A673 (cell line): ENCODE data around the gene BMP8B. TPM values are rescaled to one million over a fixed set of nuclear protein-coding genes. Genes with fewer than 3 reads are reported as not detected.

Experiments used
- BruUV-seq: library from RNA; stranded (reverse); fragments of 400-500 nt; replicated peaks from 2 replicates; lab custom pipeline; 2021; lab: Mats Ljungman, UMichigan
- CTCF ChIA-PET: fragments of 300-600 bp; sonication (Branson Sonifier 250); formaldehyde crosslinking; loops from one replicate; lab custom pipeline; 2022; ENCODE audit warnings: antibody characterized with exemption; lab: Charles Lee
- POLR2A ChIA-PET: fragments of 300-600 bp; sonication (Branson Sonifier 250); formaldehyde crosslinking; loops from one replicate; lab custom pipeline; 2022; ENCODE audit warnings: antibody characterized with exemption; ENCODE audit not compliant: low non-redundant PET; lab: Charles Lee
- DNase-seq: peaks from one replicate; pipeline ENCODE4 v3.0.0-alpha.2; 2015; ENCODE audit warnings: low spot score
- H3K27ac ChIP-seq: fragments of 200-600 bp; sonication (generic); 2 replicates; pipeline ENCODE4 v1.5.1; 2016; ENCODE audit warnings: mixed run types, low read depth, mild to moderate bottlenecking, mixed read lengths, antibody characterized with exemption, low read length; ENCODE audit not compliant: poor library complexity, severe bottlenecking
- H3K27me3 ChIP-seq: fragments of 200-600 bp; sonication (generic); replicated peaks from 2 replicates; pipeline ENCODE4 v1.6.1; 2017; ENCODE audit warnings: mixed run types, low read depth, mild to moderate bottlenecking, mixed read lengths, antibody characterized with exemption, low read length; ENCODE audit not compliant: insufficient read depth, poor library complexity
- H3K36me3 ChIP-seq: fragments of 200-600 bp; sonication (generic); 2 replicates; pipeline ENCODE4 v1.6.1; 2016; ENCODE audit warnings: mixed run types, mild to moderate bottlenecking, mixed read lengths, antibody characterized with exemption, low read length; ENCODE audit not compliant: insufficient read depth, poor library complexity, severe bottlenecking
- H3K4me1 ChIP-seq: fragments of 200-600 bp; sonication (generic); 2 replicates; pipeline ENCODE4 v1.6.1; 2017; ENCODE audit warnings: mixed run types, mild to moderate bottlenecking, mixed read lengths, antibody characterized with exemption, low read length; ENCODE audit not compliant: insufficient read depth, poor library complexity, severe bottlenecking
- H3K4me3 ChIP-seq: fragments of 200-600 bp; sonication (generic); 2 replicates; pipeline ENCODE4 v1.5.1; 2016; ENCODE audit warnings: low read depth, mixed run types, mild to moderate bottlenecking, mixed read lengths, low read length; ENCODE audit not compliant: poor library complexity, severe bottlenecking
- H3K9me3 ChIP-seq: fragments of 200-600 bp; sonication (generic); 2 replicates; pipeline ENCODE4 v1.6.1; 2016; ENCODE audit warnings: mixed run types, low read depth, mild to moderate bottlenecking, mixed read lengths, antibody characterized with exemption, low read length; ENCODE audit not compliant: poor library complexity, severe bottlenecking
- CTCF ChIP-seq: fragments of 300-800, 200-600 bp; sonication (generic); conservative IDR thresholded peaks from 2 replicates; pipeline ENCODE4 v1.5.1; 2017; ENCODE audit warnings: low read depth, mild to moderate bottlenecking, antibody characterized with exemption, low read length, moderate library complexity, mixed read lengths
- EZH2 ChIP-seq: fragments of 200-600 bp; sonication (generic); IDR thresholded peaks from 2 replicates; pipeline ENCODE4 v1.6.1; 2017; ENCODE audit warnings: borderline replicate concordance, low read depth, mild to moderate bottlenecking, mixed read lengths, antibody characterized with exemption, low read length; ENCODE audit not compliant: poor library complexity, severe bottlenecking
- intact Hi-C: fragments of 100-400 bp; cut with micrococcal nuclease; formaldehyde crosslinking; loops from one replicate; pipeline ENCODE4 v1.10.0; 2022; ENCODE audit not compliant: unreplicated experiment
- total RNA-seq: library from RNA; stranded (reverse); gene quantifications from 2 replicates; pipeline ENCODE4 v1.2.3, GENCODE V29; 2021

BMP8B gene
- total RNA-seq, 1 experiment from 2014 or later: 0.06 TPM

GRCh38 chr1:39707506-39707905 lies 81.2 kb downstream of the BMP8B start:
- Histone ChIP-seq H3K36me3 (no peaks in the 10 kb centered on the region), H3K4me1 (no peaks in the 10 kb centered on the region), H3K27ac (no peak overlapping the region), H3K27me3 (no peaks in the 10 kb centered on the region), H3K9me3 (no peaks in the 10 kb centered on the region), H3K4me3 (no peak overlapping the region)
- intact Hi-C loops: no loop called here
- DNase-seq: no peak
- TF ChIP-seq EZH2 (no peak), CTCF (no peak)
- CTCF ChIA-PET: no interaction called here
- no TSS peak for BruUV-seq
- POLR2A ChIA-PET: no interaction called here

Other genes starting within 250 kb of the BMP8B start
- gene PABPC4, start 212.1 kb downstream of the BMP8B start, total RNA-seq: 242 and 259 TPM in 2 replicates
- gene HEYL, start 149.2 kb downstream of the BMP8B start, total RNA-seq: 0.77 and 1.3 TPM in 2 replicates
- gene NT5C1A, start 116.8 kb downstream of the BMP8B start, total RNA-seq: not detected in 2 replicates
- gene HPCAL4, start 97.4 kb downstream of the BMP8B start, total RNA-seq: not detected in 2 replicates
- 62.8 and 71.0 TPM in 2 replicates for gene PPIE, start 50.0 kb downstream of the BMP8B start, total RNA-seq
- gene OXCT2, start 17.5 kb downstream of the BMP8B start, total RNA-seq: 0.20 TPM in 1 of 2 replicates, not detected in the other
- gene TRIT1, start 94.6 kb upstream of the BMP8B start, total RNA-seq: 39.8 and 41.2 TPM in 2 replicates
- 0.58 and 2.1 TPM in 2 replicates for gene MYCL, start 113.1 kb upstream of the BMP8B start, total RNA-seq
- gene MFSD2A, start 166.3 kb upstream of the BMP8B start, total RNA-seq: 6.8 and 7.4 TPM in 2 replicates